IPS DF 4.7 (cell line): ENCODE results near the gene UPK3A.
"Not testable (repeated sequence)": the region's sequence is repeated elsewhere in the genome, so short reads cannot be mapped to it uniquely, and the experiment has no call there.

Experiments used
- DNase-seq: peaks from one replicate; pipeline ENCODE4 v3.0.0-alpha.2; 2013; ENCODE audit warnings: low spot score; ENCODE audit errors: extremely low read depth

The UPK3A gene

GRCh38 chr22:45308957-45309421, 24.2 kb downstream of the UPK3A start:
- no peak for DNase-seq

DNA sequence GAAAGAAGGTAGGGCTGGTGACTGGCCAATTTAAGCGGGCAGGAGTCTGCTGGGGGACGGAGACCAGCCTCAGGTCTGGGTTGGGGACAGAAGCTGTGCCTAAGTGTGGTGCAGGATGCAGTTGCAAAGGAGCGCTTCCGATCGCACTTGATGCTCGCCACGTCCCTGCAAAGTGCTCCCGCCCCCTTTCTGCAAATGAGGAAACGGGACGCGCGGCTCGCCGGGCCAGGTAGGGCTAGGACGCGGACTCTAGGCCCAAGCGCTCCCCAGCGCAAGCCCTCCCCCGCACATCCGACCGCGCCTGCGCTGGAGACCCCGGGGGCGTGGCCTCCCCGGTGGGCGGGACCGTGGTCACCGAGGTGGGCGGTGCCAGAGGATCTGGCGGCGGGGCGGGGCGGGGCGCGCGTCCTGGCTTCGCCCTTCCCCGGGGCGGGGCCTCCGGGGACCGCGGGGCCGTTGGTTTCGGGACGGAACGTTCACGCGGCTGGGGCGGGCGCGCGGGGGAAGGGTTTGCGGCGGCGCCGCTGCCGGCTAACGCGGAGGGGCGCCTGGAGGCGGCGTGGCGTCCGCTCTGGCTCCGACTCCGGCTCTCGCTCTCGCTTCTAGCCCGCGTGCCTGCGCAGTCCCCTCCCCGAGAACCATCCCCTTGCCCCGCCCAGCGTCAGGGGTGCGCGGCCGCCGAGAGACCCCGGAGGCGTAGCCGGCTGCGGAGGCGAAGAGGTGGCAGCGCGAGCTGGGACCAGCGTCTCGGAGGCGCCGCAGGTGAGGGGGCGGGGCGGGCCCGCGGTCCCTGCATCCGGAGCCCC, 24.9 kb downstream of the UPK3A start, which contains the start of gene FAM118A:
FAM118A (plus strand) TSS at position 513 of the 806 bp plus-strand sequence. CDS start 12,446 bp downstream, outside the sequence.
- DNase-seq = no peak

DNA sequence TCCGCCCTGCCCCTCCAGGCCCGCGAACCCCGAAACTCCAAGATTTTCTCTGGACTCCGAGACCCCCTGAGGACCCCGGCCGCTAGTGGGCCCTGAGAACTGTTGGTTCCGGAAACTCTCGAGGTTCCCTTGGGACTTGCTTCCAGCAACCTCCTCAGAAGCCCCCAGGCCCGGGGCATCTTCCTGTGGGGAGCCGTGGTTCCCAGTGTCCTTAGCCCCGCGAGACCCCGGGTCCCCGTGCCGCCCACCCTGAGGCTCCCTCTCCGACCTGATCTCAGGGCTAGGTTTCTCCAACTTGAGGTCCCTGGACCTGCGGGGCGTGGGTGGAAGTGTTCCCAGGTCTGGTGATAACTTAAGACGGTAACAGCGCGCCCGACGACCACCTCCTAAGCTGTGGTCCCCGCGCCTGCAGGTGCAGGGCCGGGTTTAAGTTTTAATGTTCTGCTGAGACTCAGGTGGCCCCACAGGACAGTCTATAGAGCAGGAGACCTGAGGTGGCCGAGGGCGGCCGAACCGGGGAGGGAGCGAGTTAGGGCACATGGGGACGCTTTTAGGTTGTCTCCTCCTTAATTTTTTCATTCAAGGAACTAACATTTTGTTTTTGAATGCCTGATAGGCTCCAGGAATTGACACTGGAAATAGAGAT, 25.7 kb downstream of the UPK3A start:
- DNase-seq = no peak

GRCh38 chr22:45310977-45311531, 26.3 kb downstream of the UPK3A start:
- DNase-seq = no peak

DNA sequence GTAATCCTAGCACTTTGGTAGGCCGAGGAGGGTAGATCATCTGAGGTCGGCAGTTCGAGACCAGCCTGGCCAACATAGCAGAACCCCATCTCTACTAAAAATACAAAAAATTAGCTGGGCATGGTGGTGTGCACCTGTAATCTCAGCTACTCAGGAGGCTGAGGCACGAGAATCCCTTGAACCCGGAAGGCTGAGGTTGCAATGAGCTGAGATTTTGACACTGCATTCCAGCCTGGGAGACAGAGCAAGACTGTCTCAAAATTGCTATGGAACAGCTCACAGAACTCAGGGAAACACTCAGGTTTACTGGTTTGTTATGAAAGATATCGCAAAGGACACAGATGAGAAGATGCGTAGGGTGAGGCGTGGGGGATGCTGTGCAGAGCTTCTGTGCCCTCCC, 27.7 kb downstream of the UPK3A start:
- DNase-seq = no peak

GRCh38 chr22:45312856-45313255, 28.1 kb downstream of the UPK3A start:
- no peak for DNase-seq

DNA sequence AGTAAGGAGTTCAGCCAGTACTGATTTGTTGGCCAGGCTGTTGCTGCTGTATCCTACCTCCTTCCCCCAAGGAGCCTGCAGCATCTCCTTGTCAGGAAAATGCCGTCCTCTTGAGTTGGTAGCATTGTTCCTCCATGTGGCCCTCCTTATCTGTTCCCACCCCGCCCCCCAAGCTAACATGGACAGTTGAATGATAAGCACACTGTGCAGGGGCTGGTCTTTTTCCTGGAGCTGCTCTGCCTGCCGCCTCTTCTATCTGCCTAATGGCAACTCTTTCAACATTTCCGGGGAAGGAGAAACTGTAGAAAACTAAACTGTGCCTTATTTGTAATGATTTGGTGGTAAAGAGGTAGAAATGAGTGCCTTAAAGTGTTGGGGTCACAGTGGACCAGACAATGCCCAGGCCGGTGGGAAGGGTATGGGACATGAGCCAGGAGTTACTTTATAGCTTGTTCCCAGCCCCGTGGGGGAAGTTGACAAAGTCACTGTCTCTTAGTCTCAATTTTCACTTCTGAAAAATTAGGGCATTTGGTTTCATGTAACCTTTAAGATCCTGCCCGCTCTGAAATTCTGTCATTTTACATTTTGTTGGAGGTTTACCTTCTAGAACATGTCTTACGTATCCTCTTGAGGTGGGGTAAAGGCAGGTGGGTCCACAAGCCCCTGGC, 29.4 kb downstream of the UPK3A start:
- no peak for DNase-seq

GRCh38 chr22:45314786-45315185, 30.0 kb downstream of the UPK3A start:
- no peak for DNase-seq

GRCh38 chr22:45316796-45317526, 32.2 kb downstream of the UPK3A start:
- DNase-seq = no peak

GRCh38 chr22:45317551-45318167, 32.9 kb downstream of the UPK3A start:
- DNase-seq = no peak

- no peak for DNase-seq
Observed at GRCh38 chr22:45318168-45318557, 33.4 kb downstream of the UPK3A start.

DNA sequence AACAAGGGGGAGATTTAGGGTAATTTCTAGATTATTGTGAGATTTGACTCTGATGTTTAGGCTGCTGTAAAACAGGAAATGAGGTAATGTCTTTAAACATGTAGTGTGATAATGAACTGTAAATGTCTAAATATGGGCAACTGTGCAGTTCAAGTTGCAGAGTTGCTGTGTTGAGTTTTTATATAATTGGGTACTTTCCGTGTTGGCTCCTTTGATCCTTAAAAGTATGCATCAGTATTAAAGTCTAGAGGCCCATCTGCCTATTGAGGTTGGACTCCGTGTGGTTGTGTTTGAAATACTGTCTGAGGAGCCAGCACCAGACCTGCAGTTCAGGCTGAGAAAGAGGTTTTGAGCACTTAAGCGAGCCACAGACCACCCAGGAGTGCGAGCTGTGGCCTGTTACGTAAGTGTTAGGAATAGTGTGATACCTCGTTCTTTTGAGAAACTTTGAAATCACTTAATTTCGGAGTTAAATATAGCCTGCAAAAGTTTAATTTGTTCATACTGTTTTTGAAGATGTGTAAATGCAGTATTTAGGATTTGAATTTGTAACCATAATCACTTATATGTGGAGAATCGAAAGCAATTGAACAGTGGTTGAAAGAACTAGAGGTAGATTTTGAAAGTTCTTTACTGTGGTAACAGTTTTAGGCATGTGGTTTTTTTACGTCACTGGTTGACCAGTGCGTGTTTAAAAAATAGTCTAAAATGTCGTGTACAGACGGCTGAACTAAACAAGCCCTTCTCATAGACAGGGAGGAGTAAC, 34.0 kb downstream of the UPK3A start:
- no peak for DNase-seq

DNA sequence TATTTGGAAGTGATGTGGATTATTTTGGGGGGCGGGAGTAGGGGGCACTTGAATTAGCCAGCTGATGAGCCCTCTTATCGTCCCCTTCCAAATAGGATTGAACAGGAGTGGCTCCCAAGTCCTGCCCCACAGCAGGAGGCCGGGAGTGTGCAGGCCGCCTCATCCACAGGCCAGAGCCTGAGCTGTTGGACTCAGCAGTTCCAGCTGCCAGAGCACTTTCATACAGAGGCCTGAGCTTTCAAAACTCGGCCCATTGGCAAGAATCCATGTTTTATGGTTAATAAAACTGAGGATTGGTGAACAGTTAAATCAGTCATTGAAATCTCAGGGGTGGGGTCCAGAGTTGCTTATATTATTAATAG, 34.6 kb downstream of the UPK3A start:
- no peak for DNase-seq

GRCh38 chr22:45320357-45320976, 35.7 kb downstream of the UPK3A start:
- DNase-seq = no peak

DNA sequence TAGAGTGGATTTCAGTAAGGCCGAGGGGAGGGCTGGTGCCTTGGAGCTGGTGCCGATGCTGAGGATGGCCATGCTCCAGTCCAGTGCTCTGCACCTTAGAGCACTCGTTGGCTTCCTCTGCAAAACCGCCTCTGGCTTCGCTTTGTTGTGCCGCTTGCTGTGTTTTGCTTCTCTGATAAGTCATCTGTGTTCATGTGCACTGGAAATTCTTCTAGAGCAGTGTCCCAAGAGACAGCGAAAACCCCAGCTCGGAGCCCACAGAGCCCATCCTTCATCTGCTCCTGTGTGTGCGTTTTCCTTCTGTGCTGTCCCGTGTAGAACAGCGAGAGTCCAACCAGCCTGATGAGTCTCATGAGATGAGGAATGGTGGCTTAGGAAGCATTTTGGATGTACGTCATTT, 37.1 kb downstream of the UPK3A start:
- no peak for DNase-seq

DNA sequence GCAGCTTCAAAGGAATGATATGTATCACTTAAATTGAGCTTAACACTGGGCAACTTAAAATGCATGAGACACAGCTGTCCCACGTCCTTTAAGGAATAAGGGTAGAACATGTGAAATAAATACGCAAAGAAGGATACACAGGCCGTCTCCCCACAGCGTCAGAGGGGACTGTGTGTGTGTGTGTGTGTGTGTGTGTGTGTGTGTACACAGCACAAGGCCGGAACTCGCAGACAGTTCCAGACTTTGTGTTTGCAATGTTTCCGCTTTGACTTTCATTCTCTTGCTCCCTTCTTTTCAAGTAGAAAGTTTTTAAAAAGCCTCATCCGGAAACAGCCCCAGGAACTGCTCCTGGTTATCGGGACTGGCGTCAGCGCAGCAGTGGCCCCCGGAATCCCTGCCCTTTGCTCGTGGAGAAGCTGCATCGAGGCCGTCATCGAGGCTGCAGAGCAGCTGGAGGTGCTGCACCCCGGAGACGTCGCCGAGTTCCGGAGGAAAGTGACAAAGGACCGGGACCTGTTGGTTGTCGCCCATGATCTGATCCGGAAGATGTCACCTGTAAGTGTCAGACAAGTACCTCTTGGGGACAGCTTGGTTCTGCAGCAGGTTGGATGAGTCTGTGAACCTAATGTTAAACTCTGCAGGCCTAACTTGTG, 38.2 kb downstream of the UPK3A start:
- DNase-seq = no peak

DNA sequence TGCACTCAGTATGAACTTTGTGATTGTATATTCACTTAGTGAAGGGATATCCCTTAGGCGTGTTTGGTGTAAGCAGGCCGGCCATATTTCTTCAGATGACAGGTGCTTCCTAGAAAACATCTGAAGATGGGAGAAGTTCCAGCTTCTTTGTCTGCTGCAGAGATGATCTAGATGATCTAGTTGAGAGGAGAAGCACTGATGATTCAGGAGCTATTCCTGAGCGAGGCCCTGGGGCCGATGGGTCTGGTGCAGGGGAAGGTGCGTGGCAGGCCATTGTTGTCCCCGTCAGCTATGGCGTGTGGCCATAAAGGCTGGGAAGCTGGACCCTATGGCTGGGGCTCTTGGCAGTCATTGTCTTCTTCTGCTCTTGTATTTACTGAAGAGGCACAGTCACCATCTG, 38.9 kb downstream of the UPK3A start:
- no peak for DNase-seq

DNA sequence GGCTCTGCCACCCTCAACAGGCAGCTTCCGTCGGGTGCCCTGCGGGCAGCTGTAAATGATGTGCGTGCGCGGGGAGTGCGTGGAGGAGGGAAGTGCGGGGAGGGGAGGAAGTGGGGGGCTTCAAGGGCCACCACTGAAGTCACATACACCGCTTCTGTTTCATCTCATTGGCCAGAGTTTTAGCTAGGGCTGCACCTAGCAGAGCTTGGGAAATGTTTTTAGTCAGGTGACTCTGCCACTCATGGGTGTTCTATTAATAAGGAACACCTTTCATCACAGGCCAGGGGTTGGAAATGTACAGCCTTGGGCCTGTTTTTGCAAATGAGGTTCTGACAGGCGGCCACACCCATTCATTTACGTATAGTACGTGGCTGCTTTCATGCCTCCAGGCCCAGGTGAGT, 39.6 kb downstream of the UPK3A start:
- DNase-seq = no peak

DNA sequence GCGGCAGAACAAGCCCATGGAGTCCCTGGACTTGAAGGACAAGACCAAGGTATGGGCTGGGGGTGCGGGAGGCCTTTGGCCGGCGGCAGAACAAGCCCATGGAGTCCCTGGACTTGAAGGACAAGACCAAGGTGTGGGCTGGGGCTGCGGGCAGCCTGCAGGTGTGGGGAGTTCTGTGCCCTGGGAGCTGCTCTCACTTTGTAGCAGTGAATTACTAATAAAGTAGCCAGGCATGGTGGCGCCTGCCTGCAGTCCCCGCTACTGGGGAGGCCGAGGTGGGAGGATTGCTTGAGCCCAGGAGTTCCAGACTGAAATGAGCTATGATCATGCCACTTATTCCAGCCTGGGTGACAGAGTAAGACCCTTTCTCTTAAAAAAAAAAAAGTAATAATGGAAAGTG, 43.5 kb downstream of the UPK3A start:
- not testable (repeated sequence) for DNase-seq
